NB4 (cell line): ENCODE results near the gene AKT3.

Experiments used
- POLR2A ChIP-seq: IDR thresholded peaks from 2 replicates; pipeline ENCODE4 v1.6.1; 2011; ENCODE audit warnings: mild to moderate bottlenecking; ENCODE audit not compliant: insufficient read length; ENCODE audit errors: extremely low read depth
- TF ChIP-seq, protein P1 (sequence below): IDR thresholded peaks from one replicate; pipeline ENCODE4 v1.5.1; 2012; ENCODE audit warnings: low read depth, low read length

DNA sequence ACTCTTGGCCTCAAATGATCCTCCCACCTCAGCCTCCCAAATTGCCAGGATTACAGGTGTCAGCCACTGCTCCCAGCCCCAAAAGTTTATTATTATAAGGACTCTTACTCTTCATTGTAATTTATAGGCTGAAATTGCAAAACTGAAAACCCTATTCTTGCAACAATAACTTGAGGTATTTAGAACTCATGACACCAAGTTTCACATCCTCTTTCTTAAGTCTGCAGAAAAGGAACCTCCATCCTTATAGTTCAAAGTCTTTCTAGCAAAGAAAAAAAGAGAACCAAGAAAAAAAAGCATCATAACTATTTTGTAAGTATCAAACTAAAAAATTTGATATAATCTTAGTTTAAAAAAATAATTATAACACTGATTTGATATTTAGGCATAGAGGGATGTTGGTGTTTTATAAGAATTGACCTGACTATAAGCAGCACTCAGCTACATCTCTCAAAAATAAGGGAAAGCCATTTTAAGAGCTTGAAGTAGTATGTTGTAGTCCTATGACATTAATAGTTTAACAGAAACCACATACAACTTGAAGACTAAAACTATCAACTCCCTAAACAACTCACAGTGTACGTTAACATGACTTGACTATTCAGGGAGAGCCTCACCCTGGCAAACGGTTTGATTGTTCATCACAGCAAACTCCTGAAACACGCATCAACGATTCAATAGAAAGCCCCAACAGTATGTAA, 122.4 kb downstream of the AKT3 start:
- TF ChIP-seq, protein P1, sequence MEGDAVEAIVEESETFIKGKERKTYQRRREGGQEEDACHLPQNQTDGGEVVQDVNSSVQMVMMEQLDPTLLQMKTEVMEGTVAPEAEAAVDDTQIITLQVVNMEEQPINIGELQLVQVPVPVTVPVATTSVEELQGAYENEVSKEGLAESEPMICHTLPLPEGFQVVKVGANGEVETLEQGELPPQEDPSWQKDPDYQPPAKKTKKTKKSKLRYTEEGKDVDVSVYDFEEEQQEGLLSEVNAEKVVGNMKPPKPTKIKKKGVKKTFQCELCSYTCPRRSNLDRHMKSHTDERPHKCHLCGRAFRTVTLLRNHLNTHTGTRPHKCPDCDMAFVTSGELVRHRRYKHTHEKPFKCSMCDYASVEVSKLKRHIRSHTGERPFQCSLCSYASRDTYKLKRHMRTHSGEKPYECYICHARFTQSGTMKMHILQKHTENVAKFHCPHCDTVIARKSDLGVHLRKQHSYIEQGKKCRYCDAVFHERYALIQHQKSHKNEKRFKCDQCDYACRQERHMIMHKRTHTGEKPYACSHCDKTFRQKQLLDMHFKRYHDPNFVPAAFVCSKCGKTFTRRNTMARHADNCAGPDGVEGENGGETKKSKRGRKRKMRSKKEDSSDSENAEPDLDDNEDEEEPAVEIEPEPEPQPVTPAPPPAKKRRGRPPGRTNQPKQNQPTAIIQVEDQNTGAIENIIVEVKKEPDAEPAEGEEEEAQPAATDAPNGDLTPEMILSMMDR, result no peak
- TF ChIP-seq POLR2A, result no peak
